ENCODE results near the gene ARID3C. TPM values are rescaled to one million over a fixed set of nuclear protein-coding genes. Genes with fewer than 3 reads are reported as not detected.

Gene ARID3C
- total RNA-seq, 1 experiment from 2014 or later: 0.33 TPM

DNA sequence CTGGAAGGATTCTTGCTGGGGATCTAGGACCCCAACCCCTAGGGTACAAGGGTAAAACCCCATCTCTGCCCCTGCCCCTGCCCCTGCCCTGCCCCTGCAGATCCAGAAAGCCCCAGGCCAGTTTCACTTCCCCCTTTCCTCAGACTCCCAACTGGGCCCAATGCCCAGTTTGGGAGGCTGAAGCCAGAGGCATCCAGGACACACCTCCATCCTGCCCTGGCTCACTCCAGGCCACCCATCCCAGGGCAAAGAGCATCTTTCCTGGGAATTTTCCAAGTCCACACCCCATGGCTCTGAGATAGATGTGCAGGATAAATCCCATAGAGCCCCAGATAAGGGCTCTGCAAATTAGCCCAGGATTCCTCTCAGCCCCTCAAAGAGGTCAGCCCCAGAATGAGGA lies 56.8 kb downstream of the ARID3C start:
- Histone ChIP-seq H3K4me3 (ENCODE audit: low read depth in 2 of 2, low read length in 2 of 2) (no peak overlapping the region), H3K9me3 (ENCODE audit: control insufficient read depth, insufficient read depth, low read depth, low read length) (no peaks in the 10 kb centered on the region), H3K4me1 (ENCODE audit: control insufficient read depth, insufficient read depth, low read length) (no peaks in the 10 kb centered on the region), H3K36me3 (ENCODE audit: control insufficient read depth, insufficient read depth, low read length) (no peaks in the 10 kb centered on the region), H3K27ac (ENCODE audit: low read length) (no peak overlapping the region), H3K27me3 (ENCODE audit: control insufficient read depth, insufficient read depth, low read length) (no peaks in the 10 kb centered on the region)
- TF ChIP-seq SIN3A (IDR thresholded peaks at IDR 0.05; ENCODE audit: borderline replicate concordance, insufficient read depth, low read depth, low read length): no peak
- no peak for TF ChIP-seq POLR2AphosphoS5 (IDR thresholded peaks at IDR 0.05; ENCODE audit: low read depth, low read length)
- no peak for TF ChIP-seq TCF7L2 (IDR thresholded peaks at IDR 0.05; ENCODE audit: low read depth, low read length)
- no peak for TF ChIP-seq CTCF (IDR thresholded peaks at IDR 0.05)
- no peak for TF ChIP-seq REST (IDR thresholded peaks at IDR 0.05; ENCODE audit: insufficient read depth in 1 of 2, low read depth in 2 of 2, low read length in 1 of 2)
- intact Hi-C loops (cut with micrococcal nuclease; ENCODE audit: unreplicated experiment) (no loop called here), in situ Hi-C loops (cut with HindIII; ENCODE audit: low pct_unique_long_range_greater_than_20kb, low sequenced_read_pairs) (no loop called here)
- ChIA-PET CTCF (interaction anchor here (0.6 kb wide), 1 partner anchor 508 kb away, joined by 5 read pairs; no protein-coding TSS in a partner anchor), POLR2A (no interaction called here)
- BruUV-seq (replicated peaks): no TSS peak
- ATAC-seq (no peak), DNase-seq (ENCODE audit: low read depth, low spot score) (no peak)

GRCh38 chr9:34571481-34571810 lies 57.4 kb downstream of the ARID3C start:
- ChIA-PET CTCF (interaction anchor here (0.6 kb wide), 1 partner anchor 509 kb away, joined by 5 read pairs; no protein-coding TSS in a partner anchor), POLR2A (no interaction called here)
- ATAC-seq (no peak), DNase-seq (ENCODE audit: low read depth, low spot score) (no peak)
- TF ChIP-seq SIN3A (IDR thresholded peaks at IDR 0.05; ENCODE audit: borderline replicate concordance, insufficient read depth, low read depth, low read length) (no peak), CTCF (IDR thresholded peaks at IDR 0.05) (no peak), POLR2AphosphoS5 (IDR thresholded peaks at IDR 0.05; ENCODE audit: low read depth, low read length) (no peak)
- no peaks in the 10 kb centered on the region for H3K4me1 ChIP-seq (ENCODE audit: control insufficient read depth, insufficient read depth, low read length)
- no peak overlapping the region for H3K4me3 ChIP-seq (ENCODE audit: low read depth in 2 of 2, low read length in 2 of 2)
- H3K36me3 ChIP-seq (ENCODE audit: control insufficient read depth, insufficient read depth, low read length): no peaks in the 10 kb centered on the region
- in situ Hi-C loops (cut with HindIII; ENCODE audit: low pct_unique_long_range_greater_than_20kb, low sequenced_read_pairs) (no loop called here), intact Hi-C loops (cut with micrococcal nuclease; ENCODE audit: unreplicated experiment) (no loop called here)
- no peaks in the 10 kb centered on the region for H3K9me3 ChIP-seq (ENCODE audit: control insufficient read depth, insufficient read depth, low read depth, low read length)
- no peaks in the 10 kb centered on the region for H3K27me3 ChIP-seq (ENCODE audit: control insufficient read depth, insufficient read depth, low read length)
- no peak overlapping the region for H3K27ac ChIP-seq (ENCODE audit: low read length)
- no TSS peak for BruUV-seq (replicated peaks)

Other genes with a start within 250 kb of the ARID3C start
- 38.6 TPM for gene FAM219A, start 170.5 kb downstream of the ARID3C start, total RNA-seq (2021; ENCODE audit: unreplicated experiment)
- gene DNAI1, start 170.3 kb downstream of the ARID3C start, total RNA-seq (2021; ENCODE audit: unreplicated experiment): 2.2 TPM
- gene ENHO, start 106.1 kb downstream of the ARID3C start, total RNA-seq (2021; ENCODE audit: unreplicated experiment): 7.2 TPM
- 2.7 TPM for gene CNTFR, start 39.3 kb downstream of the ARID3C start, total RNA-seq (2021; ENCODE audit: unreplicated experiment)
- gene RPP25L, start 17.0 kb downstream of the ARID3C start, total RNA-seq (2021; ENCODE audit: unreplicated experiment): 30.4 TPM
- gene DCTN3, start 8.6 kb downstream of the ARID3C start, total RNA-seq (2021; ENCODE audit: unreplicated experiment): 110 TPM
- 131 TPM for gene SIGMAR1, start 8.7 kb upstream of the ARID3C start, total RNA-seq (2021; ENCODE audit: unreplicated experiment)
- gene GALT, start 17.6 kb upstream of the ARID3C start, total RNA-seq (2021; ENCODE audit: unreplicated experiment): 42.5 TPM
- 21.6 TPM for gene IL11RA, start 23.1 kb upstream of the ARID3C start, total RNA-seq (2021; ENCODE audit: unreplicated experiment)
- gene CCL27, start 33.6 kb upstream of the ARID3C start, total RNA-seq (2021; ENCODE audit: unreplicated experiment): 0.95 TPM
- gene CCL19, start 62.2 kb upstream of the ARID3C start, total RNA-seq (2021; ENCODE audit: unreplicated experiment): not detected
- gene CCL21, start 81.1 kb upstream of the ARID3C start, total RNA-seq (2021; ENCODE audit: unreplicated experiment): not detected